NB4 (cell line): ENCODE measurements around the gene PML.

Experiments used
- DNase-seq: peaks from one replicate; pipeline ENCODE4 v3.0.0; 2010; ENCODE audit warnings: low read depth
- H3K4me3 ChIP-seq: one replicate; pipeline ENCODE4 v1.5.1; 2011; ENCODE audit warnings: mild to moderate bottlenecking, low read depth, low read length, moderate library complexity
- MYC ChIP-seq: IDR thresholded peaks from 2 replicates; pipeline ENCODE4 v1.6.1; 2011; ENCODE audit warnings: low read depth, low read length
- POLR2A ChIP-seq: IDR thresholded peaks from 2 replicates; pipeline ENCODE4 v1.6.1; 2011; ENCODE audit warnings: mild to moderate bottlenecking; ENCODE audit not compliant: insufficient read length; ENCODE audit errors: extremely low read depth
- TF ChIP-seq, protein P1 (sequence below): IDR thresholded peaks from 2 replicates; pipeline ENCODE4 v1.6.1; 2011; ENCODE audit warnings: low read depth, low read length
- TF ChIP-seq, protein P2 (sequence below): IDR thresholded peaks from one replicate; pipeline ENCODE4 v1.5.1; 2012; ENCODE audit warnings: low read depth, low read length

The PML gene

DNA sequence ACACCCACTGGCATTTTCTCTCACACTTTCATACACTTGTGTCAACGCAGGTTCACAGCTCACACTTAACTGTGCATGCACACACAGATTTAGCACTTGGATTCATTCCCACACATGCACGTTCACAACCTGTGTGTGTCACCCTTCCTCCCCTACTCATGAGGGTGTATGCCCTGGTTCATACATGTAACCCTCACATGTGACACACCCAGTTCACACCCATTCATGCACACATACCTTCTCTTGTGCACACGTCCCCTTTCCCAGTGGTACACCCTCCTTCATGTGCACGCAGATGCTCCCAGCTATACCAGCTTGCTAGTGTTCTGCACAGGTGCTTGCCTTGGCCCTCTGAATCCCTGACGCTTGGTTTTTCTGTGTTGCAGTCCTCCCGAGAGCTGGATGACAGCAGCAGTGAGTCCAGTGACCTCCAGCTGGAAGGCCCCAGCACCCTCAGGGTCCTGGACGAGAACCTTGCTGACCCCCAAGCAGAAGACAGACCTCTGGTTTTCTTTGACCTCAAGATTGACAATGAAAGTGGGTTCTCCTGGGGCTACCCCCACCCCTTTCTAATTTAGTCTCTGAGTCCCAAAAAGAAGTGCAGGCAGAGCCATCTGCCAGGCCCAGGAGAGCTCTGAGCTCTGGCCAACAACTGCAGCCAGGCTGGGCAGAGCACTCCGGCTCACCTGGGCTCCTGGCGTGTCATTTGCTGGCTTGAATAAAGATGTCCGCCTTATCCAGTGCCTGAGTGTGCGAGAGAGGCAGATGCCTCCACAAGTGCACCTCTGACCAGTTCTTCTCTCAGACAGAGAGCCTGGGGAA lies 48.3 kb downstream of the PML start:
- no peak for DNase-seq
- H3K4me3 ChIP-seq = no peak overlapping the region
- TF ChIP-seq, protein P1, sequence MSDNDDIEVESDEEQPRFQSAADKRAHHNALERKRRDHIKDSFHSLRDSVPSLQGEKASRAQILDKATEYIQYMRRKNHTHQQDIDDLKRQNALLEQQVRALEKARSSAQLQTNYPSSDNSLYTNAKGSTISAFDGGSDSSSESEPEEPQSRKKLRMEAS = no peak
- no peak for TF ChIP-seq MYC
- TF ChIP-seq, protein P2, sequence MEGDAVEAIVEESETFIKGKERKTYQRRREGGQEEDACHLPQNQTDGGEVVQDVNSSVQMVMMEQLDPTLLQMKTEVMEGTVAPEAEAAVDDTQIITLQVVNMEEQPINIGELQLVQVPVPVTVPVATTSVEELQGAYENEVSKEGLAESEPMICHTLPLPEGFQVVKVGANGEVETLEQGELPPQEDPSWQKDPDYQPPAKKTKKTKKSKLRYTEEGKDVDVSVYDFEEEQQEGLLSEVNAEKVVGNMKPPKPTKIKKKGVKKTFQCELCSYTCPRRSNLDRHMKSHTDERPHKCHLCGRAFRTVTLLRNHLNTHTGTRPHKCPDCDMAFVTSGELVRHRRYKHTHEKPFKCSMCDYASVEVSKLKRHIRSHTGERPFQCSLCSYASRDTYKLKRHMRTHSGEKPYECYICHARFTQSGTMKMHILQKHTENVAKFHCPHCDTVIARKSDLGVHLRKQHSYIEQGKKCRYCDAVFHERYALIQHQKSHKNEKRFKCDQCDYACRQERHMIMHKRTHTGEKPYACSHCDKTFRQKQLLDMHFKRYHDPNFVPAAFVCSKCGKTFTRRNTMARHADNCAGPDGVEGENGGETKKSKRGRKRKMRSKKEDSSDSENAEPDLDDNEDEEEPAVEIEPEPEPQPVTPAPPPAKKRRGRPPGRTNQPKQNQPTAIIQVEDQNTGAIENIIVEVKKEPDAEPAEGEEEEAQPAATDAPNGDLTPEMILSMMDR = no peak
- TF ChIP-seq POLR2A = no peak

DNA sequence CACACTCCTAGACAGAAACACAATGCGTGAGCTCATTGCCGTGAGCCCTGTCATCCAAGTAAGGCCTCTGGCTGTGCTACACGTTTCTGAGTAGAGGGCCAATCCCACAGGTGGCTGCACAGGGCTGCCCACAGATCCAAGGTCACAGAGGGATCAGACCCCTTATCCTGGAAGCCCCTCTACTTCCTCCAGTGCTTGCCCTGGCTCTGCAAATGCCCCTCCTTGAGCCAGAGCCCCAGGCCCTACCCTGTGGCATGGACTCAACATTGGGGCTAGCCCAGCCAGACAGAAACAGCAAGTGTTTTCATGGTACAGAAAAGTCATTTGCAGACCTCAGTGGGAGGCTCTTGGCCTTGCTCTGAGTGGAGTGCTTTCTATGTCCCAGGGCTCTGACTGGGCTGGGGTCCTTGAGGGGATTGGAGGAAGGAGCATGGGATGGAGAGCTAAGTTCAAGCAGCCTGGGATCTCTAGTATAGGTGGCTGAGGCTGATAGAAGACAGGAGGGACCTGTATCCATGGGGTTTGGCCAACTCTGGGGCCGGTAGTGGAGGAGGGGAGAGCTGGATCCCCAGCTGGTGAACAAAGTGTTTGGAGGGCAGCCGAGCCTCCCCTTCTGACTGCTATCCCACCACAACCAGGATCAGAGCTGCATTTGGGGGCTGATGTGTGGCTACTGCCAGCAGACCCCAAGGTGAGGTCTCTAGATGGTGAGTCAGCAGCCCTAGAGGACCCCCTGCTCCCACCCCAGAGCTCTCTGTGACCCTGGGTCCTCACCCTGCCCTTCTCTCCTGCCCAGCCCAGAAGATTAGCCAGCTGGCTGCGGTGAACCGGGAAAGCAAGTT lies 49.1 kb downstream of the PML start:
- TF ChIP-seq, protein P2 = no peak
- TF ChIP-seq, protein P1 = no peak
- TF ChIP-seq POLR2A = no peak
- no peak for TF ChIP-seq MYC
- no peak for DNase-seq
- no peak overlapping the region for H3K4me3 ChIP-seq

DNA sequence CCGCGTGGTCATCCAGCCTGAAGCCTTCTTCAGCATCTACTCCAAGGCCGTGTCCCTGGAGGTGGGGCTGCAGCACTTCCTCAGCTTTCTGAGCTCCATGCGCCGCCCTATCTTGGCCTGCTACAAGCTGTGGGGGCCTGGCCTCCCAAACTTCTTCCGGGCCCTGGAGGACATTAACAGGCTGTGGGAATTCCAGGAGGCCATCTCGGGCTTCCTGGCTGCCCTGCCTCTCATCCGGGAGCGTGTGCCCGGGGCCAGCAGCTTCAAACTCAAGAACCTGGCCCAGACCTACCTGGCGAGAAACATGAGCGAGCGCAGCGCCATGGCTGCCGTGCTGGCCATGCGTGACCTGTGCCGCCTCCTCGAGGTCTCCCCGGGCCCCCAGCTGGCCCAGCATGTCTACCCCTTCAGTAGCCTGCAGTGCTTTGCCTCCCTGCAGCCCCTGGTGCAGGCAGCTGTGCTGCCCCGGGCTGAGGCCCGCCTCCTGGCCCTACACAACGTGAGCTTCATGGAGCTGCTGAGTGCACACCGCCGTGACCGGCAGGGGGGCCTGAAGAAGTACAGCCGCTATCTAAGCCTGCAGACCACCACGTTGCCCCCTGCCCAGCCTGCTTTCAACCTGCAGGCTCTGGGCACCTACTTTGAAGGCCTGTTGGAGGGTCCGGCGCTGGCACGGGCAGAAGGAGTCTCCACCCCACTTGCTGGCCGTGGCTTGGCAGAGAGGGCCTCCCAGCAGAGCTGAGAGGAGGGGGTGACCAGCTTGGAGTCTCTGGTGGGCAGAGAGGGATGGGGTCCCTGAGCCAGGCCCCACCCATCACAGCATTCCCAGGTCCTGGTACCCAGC lies 50.0 kb downstream of the PML start:
- TF ChIP-seq MYC (no peak), POLR2A (no peak)
- TF ChIP-seq, protein P1 = no peak
- TF ChIP-seq, protein P2 = no peak
- no peak for DNase-seq
- no peak overlapping the region for H3K4me3 ChIP-seq

DNA sequence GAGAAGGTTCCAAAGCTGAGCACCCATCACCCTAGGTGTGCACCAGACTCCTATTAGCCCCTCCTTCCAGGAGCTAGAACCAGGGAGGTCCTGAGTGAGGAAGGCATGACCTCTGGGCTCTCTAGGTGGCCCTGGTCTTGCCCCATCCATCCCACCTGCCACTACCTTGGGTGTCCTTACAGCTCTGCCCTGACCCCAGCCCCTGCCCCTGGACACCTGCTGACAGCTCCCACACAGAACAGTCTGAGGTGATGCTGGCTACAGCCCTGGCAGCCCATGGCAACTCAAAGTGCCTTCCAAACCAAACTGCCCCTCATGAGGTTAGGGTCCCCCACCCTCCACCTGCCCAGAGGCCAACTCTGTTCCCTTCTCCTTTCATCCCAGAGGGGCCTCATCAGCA lies 50.7 kb downstream of the PML start:
- TF ChIP-seq POLR2A = no peak
- TF ChIP-seq, protein P1 = no peak
- TF ChIP-seq MYC = no peak
- TF ChIP-seq, protein P2 = no peak
- DNase-seq = no peak

DNA sequence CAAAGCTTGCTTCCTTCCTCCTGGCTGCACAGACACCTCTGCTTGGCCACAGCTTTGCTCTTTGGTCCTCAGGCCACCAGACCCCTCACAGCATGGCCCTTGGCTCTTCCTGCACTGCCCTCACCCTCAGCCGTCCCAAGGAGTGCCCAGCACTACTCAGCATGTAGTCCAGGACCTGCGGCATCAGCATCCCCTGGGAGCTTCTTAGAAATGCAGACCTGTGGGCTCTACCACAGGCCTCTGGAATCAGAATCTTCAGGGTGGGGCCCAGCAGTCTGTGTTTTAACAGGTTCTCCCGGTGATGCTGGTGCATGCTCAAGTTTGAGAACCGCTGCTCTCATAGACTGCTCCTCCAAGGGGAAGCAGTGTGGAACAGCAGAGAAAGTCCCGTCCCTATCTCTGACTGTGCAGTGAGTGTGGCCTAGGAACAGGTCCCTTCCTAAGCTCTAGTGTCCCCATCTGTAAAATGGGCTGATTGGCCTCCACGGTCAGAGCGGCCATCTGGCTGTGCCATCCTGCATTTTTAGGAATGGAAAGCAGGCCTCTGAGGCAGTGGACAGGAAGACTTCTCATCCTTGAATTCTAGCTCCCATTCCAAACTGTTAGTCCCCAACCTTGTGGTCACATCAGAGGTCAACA lies 51.2 kb downstream of the PML start:
- DNase-seq = no peak
- no peak overlapping the region for H3K4me3 ChIP-seq
- TF ChIP-seq POLR2A = no peak

More for the DNA sequence above, 50.7 kb downstream of the PML start:
- no peak overlapping the region for H3K4me3 ChIP-seq
